HPDE6-E6E7 (cell line): ENCODE measurements around the gene TEDC2.
A peak's percentile ranks its signal among the peaks of the same experiment; 100 is the strongest.

Source experiments
- DNase-seq: peaks from one replicate; pipeline ENCODE4 v3.0.0; 2011; ENCODE audit warnings: missing footprints; ENCODE audit errors: extremely low spot score

TEDC2 gene

GRCh38 chr16:2513405-2514332 lies 53.8 kb downstream of the TEDC2 start, which contains the start of gene ATP6V0C:
TSS of gene ATP6V0C (plus strand) at chr16:2513952. CDS start at chr16:2514104, 152 bp downstream.
- peak; percentile 87 for DNase-seq
